Fibroblast of peridontal ligament (primary cell): ENCODE results near the gene DNMT1.
A peak's percentile ranks its signal among the peaks of the same experiment; 100 is the strongest.

ENCODE experiments used
- DNase-seq: peaks from one replicate; pipeline ENCODE4 v3.0.0-alpha.2; 2010; ENCODE audit errors: extremely low read depth

Gene DNMT1

DNA sequence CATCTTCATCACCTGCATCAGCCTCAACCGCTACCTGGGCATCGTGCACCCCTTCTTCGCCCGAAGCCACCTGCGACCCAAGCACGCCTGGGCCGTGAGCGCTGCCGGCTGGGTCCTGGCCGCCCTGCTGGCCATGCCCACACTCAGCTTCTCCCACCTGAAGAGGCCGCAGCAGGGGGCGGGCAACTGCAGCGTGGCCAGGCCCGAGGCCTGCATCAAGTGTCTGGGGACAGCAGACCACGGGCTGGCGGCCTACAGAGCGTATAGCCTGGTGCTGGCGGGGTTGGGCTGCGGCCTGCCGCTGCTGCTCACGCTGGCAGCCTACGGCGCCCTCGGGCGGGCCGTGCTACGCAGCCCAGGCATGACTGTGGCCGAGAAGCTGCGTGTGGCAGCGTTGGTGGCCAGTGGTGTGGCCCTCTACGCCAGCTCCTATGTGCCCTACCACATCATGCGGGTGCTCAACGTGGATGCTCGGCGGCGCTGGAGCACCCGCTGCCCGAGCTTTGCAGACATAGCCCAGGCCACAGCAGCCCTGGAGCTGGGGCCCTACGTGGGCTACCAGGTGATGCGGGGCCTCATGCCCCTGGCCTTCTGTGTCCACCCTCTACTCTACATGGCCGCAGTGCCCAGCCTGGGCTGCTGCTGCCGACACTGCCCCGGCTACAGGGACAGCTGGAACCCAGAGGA lies 80.6 kb downstream of the DNMT1 start:
- DNase-seq: no peak

DNA sequence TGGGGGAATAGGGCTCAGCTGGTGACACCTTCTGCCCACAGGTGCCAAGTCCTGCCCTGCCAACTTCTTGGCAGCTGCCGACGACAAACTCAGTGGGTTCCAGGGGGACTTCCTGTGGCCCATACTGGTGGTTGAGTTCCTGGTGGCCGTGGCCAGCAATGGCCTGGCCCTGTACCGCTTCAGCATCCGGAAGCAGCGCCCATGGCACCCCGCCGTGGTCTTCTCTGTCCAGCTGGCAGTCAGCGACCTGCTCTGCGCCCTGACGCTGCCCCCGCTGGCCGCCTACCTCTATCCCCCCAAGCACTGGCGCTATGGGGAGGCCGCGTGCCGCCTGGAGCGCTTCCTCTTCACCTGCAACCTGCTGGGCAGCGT lies 81.2 kb downstream of the DNMT1 start:
- no peak for DNase-seq

DNA sequence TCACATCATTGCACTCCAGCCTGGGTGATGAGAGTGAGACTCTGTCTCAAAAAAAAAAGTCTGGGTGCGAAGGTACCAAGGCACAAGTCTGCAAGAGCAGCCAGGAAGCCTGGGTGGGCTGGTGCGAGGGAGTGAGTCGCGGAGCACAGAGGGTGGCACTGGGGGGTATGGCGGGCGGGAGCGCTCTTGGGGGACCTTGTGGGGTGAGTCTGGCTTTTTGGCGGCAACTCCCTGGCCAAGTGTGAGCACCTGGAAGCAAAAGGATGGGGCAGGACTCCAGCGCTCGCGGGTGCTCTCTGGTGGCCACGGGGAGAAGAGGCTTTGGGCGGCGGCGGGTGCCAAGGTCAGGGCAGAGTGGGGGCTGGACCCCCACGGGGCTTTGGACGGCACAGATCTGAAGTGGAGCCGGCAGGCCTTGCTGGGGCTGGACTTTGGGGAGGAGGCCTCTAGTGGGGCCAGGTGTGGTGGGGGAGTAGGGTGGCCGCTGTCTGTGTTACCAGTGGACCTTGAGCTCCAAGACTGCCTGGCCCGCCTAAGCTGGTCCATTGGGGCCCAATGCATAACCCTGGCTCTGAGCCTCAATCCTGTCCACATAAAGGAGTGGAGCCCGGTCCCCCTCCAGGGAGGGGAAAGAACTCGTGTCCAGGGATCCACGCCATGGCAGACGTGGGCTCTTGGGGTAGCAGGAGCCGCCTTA lies 81.7 kb downstream of the DNMT1 start:
- DNase-seq: no peak

DNA sequence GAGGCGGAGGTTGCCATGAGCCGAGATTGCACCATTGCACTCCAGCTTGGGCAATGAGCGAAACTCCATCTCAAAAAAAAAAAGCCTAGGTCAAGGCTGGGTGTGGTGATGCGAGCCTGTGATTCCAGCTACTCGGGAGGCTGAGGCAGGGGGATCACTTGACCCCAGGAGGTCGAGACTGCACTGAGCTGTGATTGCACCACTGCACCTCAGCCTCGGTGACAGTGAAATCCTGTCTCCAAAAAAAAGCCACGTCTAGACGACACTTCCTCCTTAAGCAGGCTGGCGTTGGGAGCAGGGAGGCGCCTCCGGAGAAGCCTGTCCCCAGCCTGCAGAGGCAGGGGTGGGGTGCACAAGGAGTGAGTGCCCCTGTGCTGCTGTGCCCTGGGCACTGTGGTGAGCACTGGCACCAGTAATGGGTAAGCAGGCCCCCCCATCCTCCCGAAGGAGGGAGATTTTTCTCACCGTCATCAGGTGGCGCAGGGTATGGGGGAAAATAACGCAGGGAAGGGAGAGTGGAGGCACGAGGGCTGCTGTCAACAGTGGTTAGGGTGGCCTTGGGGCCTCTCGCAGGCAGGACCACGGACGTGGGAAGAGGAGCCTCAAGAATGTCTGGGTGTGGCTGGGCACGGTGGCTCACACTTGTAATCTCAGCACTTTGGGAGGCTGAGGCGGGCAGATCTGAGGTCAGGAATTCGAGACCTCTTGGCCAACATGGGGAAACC lies 82.6 kb downstream of the DNMT1 start:
- no peak for DNase-seq

DNA sequence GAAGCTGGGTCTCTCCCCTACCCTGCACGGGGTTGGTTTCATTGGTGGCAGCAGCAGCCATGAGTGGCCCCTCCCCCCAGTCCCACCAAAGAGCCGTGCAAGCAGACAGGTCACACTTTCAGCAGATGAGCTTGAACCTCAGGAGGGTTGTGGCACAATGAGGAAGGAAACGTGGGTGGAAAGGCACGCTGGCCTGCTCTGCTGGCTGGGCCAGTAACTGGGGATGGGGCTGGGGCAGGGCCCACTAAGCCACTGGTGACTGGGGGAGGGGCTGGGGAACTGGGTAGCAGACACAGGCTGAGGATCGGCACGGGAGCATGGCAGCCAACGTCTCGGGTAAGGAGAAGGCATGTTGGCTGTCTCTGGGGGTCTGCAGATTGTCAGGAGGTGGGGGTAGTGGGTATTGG lies 83.3 kb downstream of the DNMT1 start, which contains the start of gene P2RY11:
Gene P2RY11 (plus strand): TSS at position 289 of the 407 bp plus-strand sequence. CDS start 29 bp downstream, at position 318.
- DNase-seq: no peak

DNA sequence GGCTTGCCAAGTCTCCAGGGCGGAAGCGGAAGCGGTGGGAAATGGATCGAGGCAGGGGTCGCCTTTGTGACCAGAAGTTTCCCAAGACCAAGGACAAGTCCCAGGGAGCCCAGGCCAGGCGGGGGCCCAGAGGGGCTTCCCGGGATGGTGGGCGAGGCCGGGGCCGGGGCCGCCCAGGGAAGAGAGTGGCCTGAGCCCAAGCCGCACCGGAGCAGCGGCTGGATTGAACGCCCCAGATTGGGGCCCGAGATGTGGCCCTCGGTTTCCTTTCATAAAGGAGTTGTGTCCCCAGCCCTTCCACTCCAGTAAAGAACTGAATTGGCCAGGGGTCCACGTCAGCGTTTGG lies 83.8 kb downstream of the DNMT1 start:
- no peak for DNase-seq

DNA sequence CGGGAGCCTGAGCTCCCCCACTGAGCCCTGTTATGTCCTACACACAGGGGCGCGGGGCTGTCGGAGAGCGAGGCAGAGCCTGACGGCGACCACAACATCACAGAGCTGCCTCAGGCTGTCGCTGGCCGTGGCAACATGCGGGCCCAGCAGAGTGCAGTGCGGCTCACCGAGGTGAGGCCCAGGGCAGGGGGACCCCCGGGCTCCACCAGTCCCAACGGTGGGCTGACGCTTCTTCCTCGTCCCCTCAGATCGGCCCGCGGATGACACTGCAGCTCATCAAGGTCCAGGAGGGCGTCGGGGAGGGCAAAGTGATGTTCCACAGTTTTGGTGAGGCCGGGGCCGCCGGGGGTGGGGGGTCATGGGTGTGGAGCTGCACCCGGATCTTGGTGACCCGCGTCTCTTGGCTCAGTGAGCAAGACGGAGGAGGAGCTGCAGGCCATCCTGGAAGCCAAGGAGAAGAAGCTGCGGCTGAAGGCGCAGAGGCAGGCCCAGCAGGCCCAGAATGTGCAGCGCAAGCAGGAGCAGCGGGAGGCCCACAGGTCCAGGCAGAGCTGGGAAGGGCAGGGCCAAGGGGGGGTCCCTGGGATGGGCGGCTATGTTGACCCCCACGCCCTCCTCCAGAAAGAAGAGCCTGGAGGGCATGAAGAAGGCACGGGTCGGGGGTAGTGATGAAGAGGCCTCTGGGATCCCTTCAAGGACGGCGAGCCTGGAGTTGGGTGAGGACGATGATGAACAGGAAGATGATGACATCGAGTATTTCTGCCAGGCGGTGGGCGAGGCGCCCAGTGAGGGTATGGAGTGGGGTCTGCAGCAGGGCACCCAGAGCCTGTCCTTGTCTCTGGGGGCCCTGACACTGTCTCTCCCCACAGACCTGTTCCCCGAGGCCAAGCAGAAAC lies 84.4 kb downstream of the DNMT1 start:
- DNase-seq: no peak

DNA sequence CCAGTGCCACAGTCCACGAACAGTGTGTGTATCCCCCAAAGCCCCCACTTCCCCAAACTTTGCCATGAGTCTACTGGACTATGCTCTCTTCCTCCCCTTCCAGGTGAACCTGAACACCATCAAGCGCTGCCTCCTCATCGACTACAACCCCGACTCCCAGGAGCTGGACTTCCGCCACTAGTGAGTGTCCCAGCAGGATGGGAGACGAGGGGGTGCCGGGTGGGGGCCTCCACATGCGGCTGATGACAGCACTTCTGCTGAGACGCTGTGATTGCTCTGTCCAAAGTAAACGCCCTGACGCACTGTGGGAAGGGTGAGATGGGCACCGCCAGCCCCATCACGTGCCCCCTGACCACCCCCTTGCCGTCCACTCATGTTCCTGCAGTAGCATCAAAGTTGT lies 85.2 kb downstream of the DNMT1 start:
- no peak for DNase-seq

DNA sequence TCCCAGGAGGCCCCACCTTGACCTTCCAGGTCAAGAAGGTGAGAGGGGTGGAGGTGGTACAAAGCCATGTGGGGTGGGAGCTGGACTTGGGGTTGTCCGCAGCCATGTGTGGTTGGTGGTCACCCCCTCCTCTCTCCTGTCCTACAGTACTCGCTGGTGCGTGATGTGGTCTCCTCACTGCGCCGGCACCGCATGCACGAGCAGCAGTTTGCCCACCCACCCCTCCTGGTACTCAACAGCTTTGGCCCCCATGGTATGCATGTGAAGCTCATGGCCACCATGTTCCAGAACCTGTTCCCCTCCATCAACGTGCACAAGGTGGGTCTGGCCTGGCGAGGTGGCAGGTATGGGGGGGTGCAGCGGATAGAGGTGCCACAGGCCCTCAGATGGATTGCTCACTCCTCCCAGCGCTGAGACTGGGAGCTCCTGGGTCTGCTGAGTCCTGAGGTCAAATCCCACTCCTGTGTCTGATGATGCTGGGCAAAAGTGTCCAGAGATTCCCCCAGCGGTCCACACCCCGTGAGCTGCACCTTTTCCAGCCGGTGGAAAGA lies 86.9 kb downstream of the DNMT1 start:
- DNase-seq: no peak

DNA sequence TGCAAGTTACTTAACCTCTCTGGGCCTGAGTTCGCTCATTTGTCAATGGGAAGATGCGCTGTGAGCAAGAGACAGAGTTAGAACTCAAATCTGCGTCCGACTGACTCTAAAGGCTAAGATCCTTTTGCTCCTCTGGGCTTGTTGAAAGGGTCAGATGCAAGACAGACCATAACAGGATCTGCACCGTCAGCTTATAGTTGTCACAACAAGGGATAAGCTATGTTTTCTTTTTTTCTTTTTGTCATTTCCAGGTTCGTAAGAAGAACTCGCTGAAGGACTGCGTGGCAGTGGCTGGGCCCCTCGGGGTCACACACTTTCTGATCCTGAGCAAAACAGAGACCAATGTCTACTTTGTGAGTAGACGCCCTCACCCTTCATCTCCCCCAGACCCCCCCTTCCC lies 87.5 kb downstream of the DNMT1 start:
- no peak for DNase-seq

DNA sequence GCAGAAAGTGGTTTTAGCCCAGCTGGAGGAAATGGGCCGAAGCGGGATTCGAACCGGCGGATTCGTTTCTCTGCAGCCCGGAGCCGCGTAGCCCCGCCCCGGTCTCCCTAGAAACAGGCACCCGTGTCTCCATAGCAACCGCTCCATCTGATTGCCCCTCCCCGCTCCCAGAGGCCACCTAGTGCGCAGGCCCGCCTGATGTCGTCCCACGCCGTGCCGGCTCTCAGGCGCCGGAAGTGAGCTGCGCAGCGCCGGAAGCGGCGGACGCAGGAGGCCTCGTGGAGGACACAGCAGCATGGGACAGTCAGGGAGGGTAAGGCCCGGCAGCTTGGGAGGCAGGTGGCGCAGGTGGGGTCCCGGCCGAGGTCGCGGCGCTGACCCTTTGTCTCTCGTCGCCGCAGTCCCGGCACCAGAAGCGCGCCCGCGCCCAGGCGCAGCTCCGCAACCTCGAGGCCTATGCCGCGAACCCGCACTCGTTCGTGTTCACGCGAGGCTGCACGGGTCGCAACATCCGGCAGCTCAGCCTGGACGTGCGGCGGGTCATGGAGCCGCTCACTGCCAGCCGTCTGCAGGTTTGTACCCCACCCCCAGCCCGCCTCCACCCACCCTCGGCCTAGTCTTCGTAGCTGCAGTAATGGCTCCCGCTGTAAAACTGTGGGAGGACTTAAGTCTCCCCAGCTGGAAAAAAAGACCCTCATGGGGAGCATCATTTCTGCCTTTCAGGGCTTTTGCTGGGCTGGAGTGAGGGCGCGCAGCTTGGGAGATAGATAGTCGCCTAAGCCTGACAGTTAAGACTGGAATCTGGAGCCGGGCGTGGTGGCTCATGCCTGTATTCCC lies 88.4 kb downstream of the DNMT1 start, which contains the start of gene PPAN:
Gene PPAN (plus strand): TSS at position 263 of the 837 bp plus-strand sequence. CDS start 33 bp downstream, at position 296.
- DNase-seq: peak; percentile 97

DNA sequence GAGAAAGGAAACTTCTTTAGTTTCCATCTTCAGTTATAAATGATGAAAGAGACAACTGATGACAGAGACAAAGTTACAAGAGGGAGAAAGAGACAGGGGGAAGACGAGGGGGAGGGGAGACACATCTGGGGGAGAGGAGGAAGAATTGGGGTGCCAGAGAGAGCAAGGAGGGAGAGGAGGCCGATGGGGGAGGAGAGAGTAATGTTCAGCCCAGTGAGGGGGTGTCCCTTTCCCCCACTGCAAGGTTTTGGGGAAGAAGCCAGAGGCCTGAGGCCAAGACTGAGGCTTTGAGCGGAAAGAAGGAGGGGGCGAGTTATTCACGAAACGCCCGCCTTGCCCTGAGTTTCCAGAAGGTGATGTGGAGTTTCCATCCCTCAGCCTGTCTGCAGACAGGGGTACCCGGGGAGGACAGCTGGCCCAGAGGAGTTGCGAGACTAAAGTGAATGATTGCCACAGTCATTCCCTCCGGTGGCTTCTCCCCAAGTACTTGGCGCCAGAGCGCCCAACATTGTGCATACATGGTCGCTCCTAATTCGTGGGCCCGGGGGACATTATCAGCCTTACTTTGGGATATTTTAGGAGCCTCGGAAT lies 89.1 kb downstream of the DNMT1 start:
- no peak for DNase-seq

DNA sequence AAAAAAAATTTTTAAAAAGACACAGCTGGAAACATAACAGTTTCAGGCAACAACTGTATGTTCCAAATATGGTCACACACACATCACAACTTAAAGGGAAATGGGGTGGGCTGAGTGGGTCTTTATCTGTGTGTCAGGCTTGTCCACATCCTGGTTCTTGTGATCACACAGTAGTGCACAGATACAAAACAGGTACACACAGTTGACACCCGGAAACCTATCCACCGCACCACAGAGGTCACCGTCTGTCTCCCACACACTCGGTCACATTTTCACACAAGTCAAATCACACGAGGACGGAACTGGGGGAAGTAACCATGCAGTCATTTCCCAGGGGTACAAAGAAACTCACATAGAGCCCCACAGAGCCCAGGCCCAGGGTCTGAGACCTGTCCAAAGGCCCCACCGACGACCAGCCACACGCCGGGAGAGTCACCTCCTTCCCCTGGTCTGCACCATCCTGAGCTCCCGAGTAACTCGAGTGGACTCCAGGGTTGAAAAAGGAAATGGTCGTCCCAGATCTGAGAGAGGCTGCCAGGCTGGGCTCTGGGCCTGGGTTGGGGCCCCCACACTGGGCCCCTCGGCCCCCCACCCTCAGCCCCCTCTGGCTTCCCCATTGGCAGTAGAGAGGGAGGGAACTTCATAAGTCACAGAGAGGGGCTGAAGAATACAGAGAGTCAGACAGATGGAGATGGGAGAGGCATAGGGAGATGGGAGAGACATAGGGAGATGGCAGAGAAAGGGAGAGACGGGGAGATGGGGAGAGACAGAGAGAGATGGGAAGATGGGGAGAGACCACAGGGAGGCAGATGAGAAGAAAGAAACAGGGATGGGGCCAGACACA lies 89.9 kb downstream of the DNMT1 start:
- DNase-seq: no peak

DNA sequence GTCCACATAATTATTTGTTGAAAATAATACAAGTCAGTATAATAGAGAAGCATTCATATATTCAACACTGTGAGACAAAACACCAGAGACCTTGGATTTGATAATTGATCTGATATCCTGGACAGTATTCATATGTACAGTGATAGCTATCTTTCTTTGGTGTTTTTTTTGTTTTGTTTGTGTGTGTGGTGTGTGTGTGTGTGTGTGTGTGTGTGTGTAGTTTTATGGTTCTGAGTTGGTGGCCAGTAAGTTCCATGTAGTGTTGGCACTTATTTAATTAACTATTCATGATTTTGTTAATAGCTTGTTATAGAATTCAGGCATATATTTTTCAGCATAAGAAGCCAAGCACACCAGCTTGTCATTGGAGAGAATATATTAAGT lies 90.6 kb downstream of the DNMT1 start:
- no peak for DNase-seq

DNA sequence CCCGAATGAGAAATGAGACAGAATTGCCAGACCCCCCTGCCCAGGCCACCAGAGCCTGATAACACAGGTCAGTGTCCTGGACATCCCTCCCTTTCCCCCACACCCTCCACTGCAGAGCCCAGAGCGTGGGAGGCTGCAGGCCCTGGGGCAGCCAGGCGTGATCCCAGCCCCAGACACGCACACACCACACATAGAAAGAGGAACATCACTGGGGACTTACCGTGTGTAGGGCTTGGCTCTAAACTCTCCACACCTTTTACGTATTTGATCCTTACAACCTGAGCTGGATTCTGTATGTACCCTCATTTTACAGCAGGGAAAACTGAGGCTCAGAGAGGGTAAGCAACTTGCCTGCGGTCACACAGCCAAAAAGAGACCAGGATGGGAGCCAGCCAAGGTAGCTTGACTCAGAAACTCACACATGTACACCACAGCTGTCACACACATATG lies 91.9 kb downstream of the DNMT1 start:
- no peak for DNase-seq

DNA sequence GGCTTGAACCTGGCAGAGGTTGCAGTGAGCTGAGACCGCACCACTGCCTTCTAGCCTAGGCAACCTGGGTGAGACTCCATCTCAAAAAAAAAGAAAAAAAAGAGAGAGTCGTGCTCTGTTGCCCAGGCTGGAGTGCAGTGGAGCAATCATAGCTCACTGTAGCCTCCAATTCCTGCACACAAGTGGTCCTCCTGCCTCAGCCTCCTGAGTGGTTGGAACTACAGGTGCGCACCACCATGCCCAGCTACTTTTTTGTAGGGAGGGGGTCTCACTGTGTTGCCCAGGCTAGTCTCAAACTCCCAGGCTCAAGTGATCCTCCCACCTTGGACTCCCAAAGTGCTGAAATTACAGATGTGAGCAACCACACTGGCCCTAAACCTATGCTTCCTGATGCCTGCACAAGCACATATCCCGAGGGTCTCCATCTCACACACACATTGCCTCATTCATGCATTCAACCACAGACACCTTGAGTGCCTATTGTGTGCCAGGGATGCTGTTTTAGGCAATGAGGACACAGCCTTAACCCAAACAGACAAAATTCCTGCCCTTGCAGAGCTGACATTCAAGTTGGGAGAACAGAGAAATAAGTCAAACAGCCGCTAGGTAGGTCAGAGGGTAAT lies 94.5 kb downstream of the DNMT1 start:
- DNase-seq: no peak

DNA sequence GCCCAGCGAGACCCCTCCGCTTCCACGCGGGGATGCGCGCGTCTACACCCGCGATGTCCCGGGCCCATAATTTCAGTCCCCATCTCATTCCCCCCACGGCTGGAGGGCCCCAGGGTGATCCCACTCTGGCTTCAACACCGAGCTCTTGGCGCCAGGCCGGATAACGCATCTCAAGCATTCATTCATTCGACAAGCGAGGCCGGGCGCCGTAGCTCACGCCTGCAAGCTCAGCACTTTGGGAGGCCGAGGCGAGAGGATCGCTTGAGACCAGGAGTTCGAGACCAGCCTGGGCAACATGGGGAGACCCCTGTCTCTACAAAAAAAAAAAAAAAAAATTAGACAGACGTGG lies 98.2 kb downstream of the DNMT1 start:
- DNase-seq: no peak

DNA sequence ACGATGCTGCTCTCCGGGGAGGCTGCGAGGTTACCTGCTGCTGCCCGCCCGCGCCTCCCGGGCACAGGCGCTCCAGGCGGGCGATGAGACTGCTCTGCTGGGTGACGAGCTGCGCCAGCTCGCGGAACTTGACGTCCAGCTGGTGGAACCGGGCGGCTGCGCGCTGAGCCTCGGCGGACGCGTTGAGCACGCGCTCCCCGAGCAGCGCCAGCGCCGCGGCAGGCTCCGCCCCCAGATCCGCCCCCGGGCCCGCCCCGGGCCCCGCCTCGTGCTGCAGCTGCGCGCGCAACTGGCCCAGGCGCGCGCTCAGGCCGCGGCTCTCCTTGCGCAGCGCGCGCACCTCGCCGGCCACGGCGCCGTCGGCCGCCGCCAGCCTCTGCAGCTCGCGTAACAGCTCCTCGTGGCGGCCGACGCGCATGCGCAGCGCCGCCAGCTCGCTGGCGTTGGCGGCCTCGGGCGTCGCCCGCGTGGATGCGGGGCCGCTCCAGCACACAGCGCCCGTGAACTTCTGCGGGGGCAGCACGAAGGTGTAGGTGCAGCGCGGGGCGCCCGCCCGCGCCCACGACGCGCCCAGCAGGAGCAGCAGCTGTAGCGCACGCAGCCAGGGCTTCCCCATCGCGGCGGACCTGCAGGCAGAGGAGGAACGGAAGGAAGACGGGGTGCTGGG lies 98.7 kb downstream of the DNMT1 start:
- DNase-seq: peak; percentile 84

DNA sequence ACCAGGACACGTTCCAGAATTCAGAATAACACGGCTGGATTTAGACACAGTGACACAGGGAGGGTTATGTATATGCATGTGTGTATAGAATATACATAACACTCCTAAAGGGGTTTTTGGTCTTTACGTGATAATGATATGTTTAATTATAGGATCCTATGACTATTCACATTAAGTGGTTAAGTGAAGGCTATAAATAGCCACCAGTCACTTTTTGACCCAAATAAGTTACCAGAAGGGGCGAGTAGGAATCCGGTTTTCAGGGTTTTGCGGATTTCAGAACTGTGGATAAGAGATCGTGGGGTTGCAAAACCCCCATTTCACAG lies 99.2 kb downstream of the DNMT1 start:
- no peak for DNase-seq
